Endodermal cell (in vitro differentiated cells): ENCODE results near the gene TARBP1. TPM values are rescaled to one million over a fixed set of nuclear protein-coding genes. Genes with fewer than 3 reads are reported as not detected.
"Not testable (repeated sequence)": the region's sequence is repeated elsewhere in the genome, so short reads cannot be mapped to it uniquely, and the experiment has no call there.

Source experiments
- DNase-seq: peaks from one replicate; pipeline ENCODE4 v3.0.0-alpha.2; 2017
- H3K27ac ChIP-seq: 2 replicates; pipeline ENCODE4 v1.5.1; 2013; ENCODE audit warnings: mild to moderate bottlenecking, low read depth, low read length, moderate library complexity
- H3K27me3 ChIP-seq: 2 replicates; pipeline ENCODE4 v1.6.1; 2013; ENCODE audit warnings: mild to moderate bottlenecking, low read length, moderate library complexity; ENCODE audit not compliant: insufficient read depth, control insufficient read depth, poor library complexity, severe bottlenecking
- H3K36me3 ChIP-seq: 2 replicates; pipeline ENCODE4 v1.7.0; 2013; ENCODE audit warnings: mild to moderate bottlenecking, low read length, moderate library complexity; ENCODE audit not compliant: control insufficient read depth, insufficient read depth
- H3K4me1 ChIP-seq: one replicate; pipeline ENCODE4 v1.7.0; 2013; ENCODE audit warnings: low read length; ENCODE audit not compliant: control insufficient read depth, insufficient read depth
- H3K4me3 ChIP-seq: 2 replicates; pipeline ENCODE4 v1.5.1; 2013; ENCODE audit warnings: mild to moderate bottlenecking, low read length, moderate library complexity
- H3K9ac ChIP-seq: 2 replicates; pipeline ENCODE4 v1.6.1; 2013; ENCODE audit warnings: mild to moderate bottlenecking, low read length, moderate library complexity; ENCODE audit not compliant: poor library complexity, severe bottlenecking; ENCODE audit errors: extremely low read depth
- H3K9me3 ChIP-seq: 2 replicates; pipeline ENCODE4 v1.6.1; 2013; ENCODE audit warnings: mild to moderate bottlenecking, low read length, moderate library complexity; ENCODE audit not compliant: control insufficient read depth
- H3K27ac Mint-ChIP-seq: 2 replicates; pipeline ENCODE4 v1.8.0; 2020; ENCODE audit warnings: mixed read lengths
- H3K27me3 Mint-ChIP-seq: 2 replicates; pipeline ENCODE4 v1.8.0; 2021; ENCODE audit warnings: mild to moderate bottlenecking, mixed read lengths; ENCODE audit not compliant: insufficient read depth
- H3K36me3 Mint-ChIP-seq: 2 replicates; pipeline ENCODE4 v1.8.0; 2020; ENCODE audit warnings: low read depth, mixed read lengths
- H3K4me1 Mint-ChIP-seq: 2 replicates; pipeline ENCODE4 v1.8.0; 2020; ENCODE audit warnings: mixed read lengths
- H3K4me3 Mint-ChIP-seq: 2 replicates; pipeline ENCODE4 v1.8.0; 2020; ENCODE audit warnings: mild to moderate bottlenecking, moderate library complexity, mixed read lengths
- H3K9me3 Mint-ChIP-seq: 2 replicates; pipeline ENCODE4 v1.8.0; 2020; ENCODE audit warnings: mild to moderate bottlenecking, mixed read lengths
- WGBS, 2 experiments: methylation state at CpG; one replicate each; pipeline versions ENCODE4 v1.1.5 to v1.1.7; 2013; ENCODE audit warnings: missing lambda C conversion rate in 2 of 2, mixed read lengths in 1 of 2; ENCODE audit not compliant: insufficient coverage in 1 of 2, insufficient read length in 1 of 2; 5-methylcytosine and 5-hydroxymethylcytosine counted together
- total RNA-seq, 2 donors: library from RNA; stranded (reverse); fragmentation: NEBNext Ultra II Directional in 1 of 2; extraction: Animal tissue kit (Norgen Biotek cat#: 25700) in 1 of 2; gene quantifications; 2 replicates in 1 of 2; 3 replicates in 1 of 2; pipeline ENCODE4 v1.2.1, GENCODE V29; 2021
- TF ChIP-seq, protein P1 (sequence below): fragments of 200-600 bp; sonication (generic); conservative IDR thresholded peaks from 2 replicates; pipeline ENCODE4 v1.5.0; 2021; ENCODE audit warnings: antibody characterized with exemption, mild to moderate bottlenecking

The TARBP1 gene
- total RNA-seq, 2 donors from 2014 or later, result 45.3 to 62.4 TPM

DNA sequence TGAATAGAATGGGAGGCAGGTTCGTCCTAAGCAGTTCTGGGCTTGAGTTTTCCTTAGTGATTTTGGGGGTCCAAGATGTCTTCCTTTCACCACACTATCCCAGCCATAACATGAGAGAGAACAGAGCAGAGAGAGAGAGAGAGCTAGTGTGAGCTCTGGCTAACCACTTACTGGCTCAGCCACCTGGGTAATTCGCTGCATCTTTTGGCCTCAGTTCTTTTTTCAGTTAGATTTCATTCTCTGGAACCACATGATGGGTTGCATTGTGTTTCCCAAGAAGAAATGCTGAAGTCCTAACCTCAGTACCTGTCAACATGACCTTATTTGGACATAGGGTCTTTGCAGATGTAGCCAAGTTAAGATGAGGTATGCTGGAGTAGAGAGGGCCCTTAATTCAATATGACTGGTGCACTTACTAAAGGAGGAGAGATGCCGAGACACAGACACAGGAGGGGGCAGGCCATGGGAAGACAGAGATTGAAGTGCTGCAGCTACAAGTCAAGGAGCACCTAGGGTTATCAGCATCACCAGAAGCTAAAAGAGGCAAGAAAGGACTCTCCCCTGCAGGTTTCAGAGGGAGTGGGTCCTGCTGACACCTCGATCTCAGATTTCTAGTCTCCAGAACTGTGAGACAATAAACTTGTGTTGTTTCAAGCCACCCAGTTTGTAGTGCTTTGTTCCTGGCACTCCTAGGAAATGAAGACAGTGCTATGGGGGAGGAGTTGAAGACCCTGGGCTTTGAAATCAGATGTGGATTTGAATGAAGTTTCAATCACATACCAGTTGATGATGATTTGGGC is 26.2 kb upstream of the TARBP1 start:
- H3K27ac ChIP-seq, result no peak overlapping the region
- no peaks in the 10 kb centered on the region for H3K9me3 ChIP-seq
- WGBS, 2 experiments, result 91 to 92% methylated on average over 4 of the region's 4 CpGs
- H3K4me1 ChIP-seq, result no peaks in the 10 kb centered on the region
- H3K27me3 ChIP-seq, result peaks cover 6% of the 10 kb centered on the region
- H3K9me3 Mint-ChIP-seq, result no peaks in the 10 kb centered on the region
- H3K27ac Mint-ChIP-seq, result no peak overlapping the region
- no peak overlapping the region for H3K4me3 Mint-ChIP-seq
- H3K27me3 Mint-ChIP-seq, result peaks cover 10% of the 10 kb centered on the region
- DNase-seq, result no peak
- H3K36me3 Mint-ChIP-seq, result no peaks in the 10 kb centered on the region
- H3K9ac ChIP-seq, result no peak overlapping the region
- TF ChIP-seq, protein P1, sequence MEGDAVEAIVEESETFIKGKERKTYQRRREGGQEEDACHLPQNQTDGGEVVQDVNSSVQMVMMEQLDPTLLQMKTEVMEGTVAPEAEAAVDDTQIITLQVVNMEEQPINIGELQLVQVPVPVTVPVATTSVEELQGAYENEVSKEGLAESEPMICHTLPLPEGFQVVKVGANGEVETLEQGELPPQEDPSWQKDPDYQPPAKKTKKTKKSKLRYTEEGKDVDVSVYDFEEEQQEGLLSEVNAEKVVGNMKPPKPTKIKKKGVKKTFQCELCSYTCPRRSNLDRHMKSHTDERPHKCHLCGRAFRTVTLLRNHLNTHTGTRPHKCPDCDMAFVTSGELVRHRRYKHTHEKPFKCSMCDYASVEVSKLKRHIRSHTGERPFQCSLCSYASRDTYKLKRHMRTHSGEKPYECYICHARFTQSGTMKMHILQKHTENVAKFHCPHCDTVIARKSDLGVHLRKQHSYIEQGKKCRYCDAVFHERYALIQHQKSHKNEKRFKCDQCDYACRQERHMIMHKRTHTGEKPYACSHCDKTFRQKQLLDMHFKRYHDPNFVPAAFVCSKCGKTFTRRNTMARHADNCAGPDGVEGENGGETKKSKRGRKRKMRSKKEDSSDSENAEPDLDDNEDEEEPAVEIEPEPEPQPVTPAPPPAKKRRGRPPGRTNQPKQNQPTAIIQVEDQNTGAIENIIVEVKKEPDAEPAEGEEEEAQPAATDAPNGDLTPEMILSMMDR, result no peak
- peaks cover 18% of the 10 kb centered on the region for H3K4me1 Mint-ChIP-seq
- H3K4me3 ChIP-seq, result no peak overlapping the region
- H3K36me3 ChIP-seq, result no peaks in the 10 kb centered on the region

DNA sequence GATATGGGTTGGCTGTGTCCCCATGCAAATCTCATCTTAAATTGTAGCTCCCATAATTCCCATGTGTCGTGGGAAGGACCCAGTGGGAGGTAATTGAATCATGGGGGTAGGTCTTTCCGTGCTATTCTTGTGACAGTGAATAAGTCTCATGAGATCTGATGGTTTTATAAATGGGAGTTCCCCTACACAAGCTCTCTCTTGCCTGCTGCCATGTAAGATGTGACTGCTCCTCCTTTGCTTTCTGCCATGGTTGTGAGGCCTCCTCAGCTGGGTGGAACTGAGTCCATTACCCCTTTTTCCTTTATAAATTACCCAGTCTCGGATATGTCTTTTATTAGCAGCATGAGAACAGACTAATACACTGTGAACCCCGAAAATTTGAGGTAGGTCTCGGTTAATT is 25.3 kb upstream of the TARBP1 start:
- peaks cover 12% of the 10 kb centered on the region for H3K4me1 Mint-ChIP-seq
- not testable (repeated sequence) for H3K4me1 ChIP-seq, H3K9me3 Mint-ChIP-seq, H3K27ac ChIP-seq, H3K36me3 Mint-ChIP-seq, H3K9me3 ChIP-seq, DNase-seq, H3K36me3 ChIP-seq, H3K4me3 Mint-ChIP-seq, H3K27ac Mint-ChIP-seq, H3K9ac ChIP-seq, H3K4me3 ChIP-seq
- whole genome bisulfite sequencing, 2 experiments, result 75 to 100% methylated on average over 3 to 5 of the region's 5 CpGs
- H3K27me3 Mint-ChIP-seq, result peaks cover 11% of the 10 kb centered on the region
- peaks cover 12% of the 10 kb centered on the region for H3K27me3 ChIP-seq

DNA sequence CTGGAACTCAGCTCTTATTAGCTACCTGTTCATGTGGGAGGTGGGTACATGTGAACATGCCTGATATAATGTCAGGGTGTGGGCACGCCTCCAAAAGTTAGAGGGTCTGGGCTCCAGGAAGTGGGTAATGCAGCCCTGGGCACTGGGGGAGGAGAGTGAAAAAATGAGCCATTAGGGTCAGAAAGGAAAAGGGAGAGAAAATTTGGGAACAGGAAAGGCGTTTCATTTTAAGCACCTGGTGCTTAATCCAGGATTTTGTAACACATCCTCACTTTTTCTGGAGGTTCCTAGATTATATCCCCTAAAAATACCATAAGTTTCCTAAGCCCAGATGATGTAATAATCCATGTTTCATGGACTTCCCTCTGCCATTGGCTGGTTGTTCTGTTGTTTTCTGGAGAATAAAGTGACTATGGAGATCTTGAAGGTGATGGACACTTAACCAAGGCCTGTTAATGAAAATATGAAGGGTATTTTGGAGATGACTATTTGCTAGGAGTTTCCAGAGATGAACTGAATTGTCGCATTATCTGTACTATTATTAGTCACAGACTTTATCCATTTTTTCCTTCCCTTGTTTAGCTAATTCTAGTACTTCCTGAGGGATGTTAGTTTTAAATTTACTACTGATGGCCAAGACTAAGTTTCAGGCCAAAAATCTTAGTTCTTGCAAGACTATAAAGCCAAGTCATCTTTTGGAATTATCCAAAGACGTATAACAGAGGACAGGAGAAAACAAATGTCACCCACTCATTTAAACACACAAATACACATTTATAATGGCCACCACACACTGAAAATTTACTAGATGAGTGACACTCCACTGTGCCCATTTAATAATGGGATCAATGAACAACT is 24.4 kb upstream of the TARBP1 start:
- 92% methylated on average over 4 of the region's 4 CpGs; no CpG with 5 or more reads in 1 of the 2 experiments for WGBS, 2 experiments
- DNase-seq, result no peak
- peaks cover 14% of the 10 kb centered on the region for H3K4me1 Mint-ChIP-seq
- no peak overlapping the region for H3K27ac Mint-ChIP-seq
- no peaks in the 10 kb centered on the region for H3K36me3 Mint-ChIP-seq
- Histone ChIP-seq H3K9ac (no peak overlapping the region), H3K27ac (no peak overlapping the region), H3K36me3 (no peaks in the 10 kb centered on the region), H3K27me3 (peaks cover 12% of the 10 kb centered on the region), H3K9me3 (no peaks in the 10 kb centered on the region), H3K4me3 (no peak overlapping the region), H3K4me1 (no peaks in the 10 kb centered on the region)
- H3K4me3 Mint-ChIP-seq, result no peak overlapping the region
- TF ChIP-seq, protein P1, result no peak
- H3K9me3 Mint-ChIP-seq, result no peaks in the 10 kb centered on the region
- peaks cover 11% of the 10 kb centered on the region for H3K27me3 Mint-ChIP-seq
